OCI-LY7 (cell line): ENCODE measurements around the gene FAM107A. TPM values are rescaled to one million over a fixed set of nuclear protein-coding genes. Genes with fewer than 3 reads are reported as not detected.

Experiments used
- BruUV-seq: library from RNA; stranded (reverse); fragments of 400-500 nt; replicated peaks from 2 replicates; lab custom pipeline; 2021; lab: Mats Ljungman, UMichigan
- CTCF ChIA-PET: fragments of 300-600 bp; sonication (Branson Sonifier 250); formaldehyde crosslinking; loops from one replicate; lab custom pipeline; 2022; ENCODE audit warnings: antibody characterized with exemption; ENCODE audit not compliant: unreplicated experiment; lab: Charles Lee
- POLR2A ChIA-PET: fragments of 300-600 bp; sonication (Branson Sonifier 250); formaldehyde crosslinking; loops from one replicate; lab custom pipeline; 2022; ENCODE audit warnings: antibody characterized with exemption; lab: Charles Lee
- DNase-seq: peaks from one replicate; pipeline ENCODE4 v3.0.0-alpha.2; 2015; ENCODE audit warnings: low spot score
- H2AFZ ChIP-seq: fragments of 200-600 bp; sonication (generic), shearing (Covaris generic); 2 replicates; pipeline ENCODE4 v1.6.1; 2014; ENCODE audit warnings: mild to moderate bottlenecking, antibody characterized with exemption, low read length, moderate library complexity
- H3K27ac ChIP-seq: fragments of 200-600 bp; sonication (generic); 2 replicates; pipeline ENCODE4 v1.5.1; 2014; ENCODE audit warnings: mixed run types, low read depth, mild to moderate bottlenecking, moderate library complexity, low read length, inconsistent platforms; ENCODE audit not compliant: poor library complexity, severe bottlenecking
- H3K36me3 ChIP-seq: fragments of 200-600 bp; sonication (generic); 2 replicates; pipeline ENCODE4 v1.6.1; 2014; ENCODE audit warnings: mild to moderate bottlenecking, antibody characterized with exemption, low read length, moderate library complexity, mixed read lengths; ENCODE audit not compliant: insufficient read depth
- H3K4me1 ChIP-seq: fragments of 200-600 bp; sonication (generic); 2 replicates; pipeline ENCODE4 v1.5.1; 2014; ENCODE audit warnings: mild to moderate bottlenecking, low read length; ENCODE audit not compliant: insufficient read depth, poor library complexity, severe bottlenecking
- H3K4me2 ChIP-seq: fragments of 200-600 bp; sonication (generic); 2 replicates; pipeline ENCODE4 v1.6.1; 2014; ENCODE audit warnings: mild to moderate bottlenecking, low read length
- H3K4me3 ChIP-seq: fragments of 200-600 bp; sonication (generic); 2 replicates; pipeline ENCODE4 v1.5.1; 2014; ENCODE audit warnings: mild to moderate bottlenecking, low read depth, low read length; ENCODE audit not compliant: poor library complexity, severe bottlenecking
- H3K79me2 ChIP-seq: fragments of 200-600 bp; sonication (generic); 2 replicates; pipeline ENCODE4 v1.6.1; 2016; ENCODE audit warnings: low read depth, mild to moderate bottlenecking, low read length, moderate library complexity, mixed read lengths; ENCODE audit not compliant: insufficient read depth
- H3K9me2 ChIP-seq: fragments of 200-600 bp; sonication (generic); 2 replicates; pipeline ENCODE4 v1.6.1; 2016; ENCODE audit warnings: mild to moderate bottlenecking, low read length, mixed read lengths; ENCODE audit not compliant: insufficient read depth
- H3K9me3 ChIP-seq: fragments of 200-600 bp; sonication (generic); 2 replicates; pipeline ENCODE4 v1.6.1; 2014; ENCODE audit warnings: mild to moderate bottlenecking, mixed run types, low read length, mixed read lengths
- H4K20me1 ChIP-seq: fragments of 200-600 bp; sonication (generic); 2 replicates; pipeline ENCODE4 v1.6.1; 2014; ENCODE audit warnings: mild to moderate bottlenecking, antibody characterized with exemption, low read length, moderate library complexity, mixed read lengths; ENCODE audit not compliant: insufficient read depth
- EZH2phosphoT487 ChIP-seq: fragments of 200-600 bp; sonication (generic); IDR thresholded peaks from 2 replicates; pipeline ENCODE4 v1.6.1; 2018; ENCODE audit warnings: low read depth, borderline replicate concordance, mild to moderate bottlenecking, mixed run types, antibody characterized with exemption, low read length, moderate library complexity, mixed read lengths
- intact Hi-C: fragments of 100-400 bp; cut with micrococcal nuclease; formaldehyde crosslinking; loops from one replicate; pipeline ENCODE4 v1.10.0; 2022; ENCODE audit not compliant: unreplicated experiment
- total RNA-seq, 2 experiments: library from RNA; depleted of rRNA in 1 of 2; stranded (reverse); fragments of >200 nt in 1 of 2; shearing (Covaris generic) in 1 of 2; gene quantifications; 2 replicates each; pipeline ENCODE4 v1.2.3, GENCODE V29; 2014 to 2022
- TF ChIP-seq, protein P1 (sequence below): fragments of 200-600 bp; sonication (generic); conservative IDR thresholded peaks from 2 replicates; pipeline ENCODE4 v1.5.1; 2014; ENCODE audit warnings: mild to moderate bottlenecking, antibody characterized with exemption, low read length, moderate library complexity, mixed read lengths

FAM107A gene
- total RNA-seq, 2 experiments from 2014 or later: not detected

- Histone ChIP-seq H3K36me3 (no peaks in the 10 kb centered on the region), H3K4me2 (no peak overlapping the region), H3K4me1 (no peaks in the 10 kb centered on the region), H2AFZ (no peak overlapping the region), H4K20me1 (no peaks in the 10 kb centered on the region), H3K9me2 (no peaks in the 10 kb centered on the region), H3K4me3 (no peak overlapping the region), H3K9me3 (no peaks in the 10 kb centered on the region), H3K27ac (no peak overlapping the region), H3K79me2 (no peaks in the 10 kb centered on the region)
- no TSS peak for BruUV-seq
- DNase-seq: no peak
- intact Hi-C loops: no loop called here
- ChIA-PET POLR2A (interaction anchor here (0.6 to 1.1 kb wide), 2 partner anchors 13 to 228 kb away, joined by 3 to 5 read pairs; no protein-coding TSS in a partner anchor), CTCF (interaction anchor here (1.9 kb wide), 1 partner anchor 13 kb away, joined by 4 read pairs; no protein-coding TSS in a partner anchor)
- TF ChIP-seq, protein P1, sequence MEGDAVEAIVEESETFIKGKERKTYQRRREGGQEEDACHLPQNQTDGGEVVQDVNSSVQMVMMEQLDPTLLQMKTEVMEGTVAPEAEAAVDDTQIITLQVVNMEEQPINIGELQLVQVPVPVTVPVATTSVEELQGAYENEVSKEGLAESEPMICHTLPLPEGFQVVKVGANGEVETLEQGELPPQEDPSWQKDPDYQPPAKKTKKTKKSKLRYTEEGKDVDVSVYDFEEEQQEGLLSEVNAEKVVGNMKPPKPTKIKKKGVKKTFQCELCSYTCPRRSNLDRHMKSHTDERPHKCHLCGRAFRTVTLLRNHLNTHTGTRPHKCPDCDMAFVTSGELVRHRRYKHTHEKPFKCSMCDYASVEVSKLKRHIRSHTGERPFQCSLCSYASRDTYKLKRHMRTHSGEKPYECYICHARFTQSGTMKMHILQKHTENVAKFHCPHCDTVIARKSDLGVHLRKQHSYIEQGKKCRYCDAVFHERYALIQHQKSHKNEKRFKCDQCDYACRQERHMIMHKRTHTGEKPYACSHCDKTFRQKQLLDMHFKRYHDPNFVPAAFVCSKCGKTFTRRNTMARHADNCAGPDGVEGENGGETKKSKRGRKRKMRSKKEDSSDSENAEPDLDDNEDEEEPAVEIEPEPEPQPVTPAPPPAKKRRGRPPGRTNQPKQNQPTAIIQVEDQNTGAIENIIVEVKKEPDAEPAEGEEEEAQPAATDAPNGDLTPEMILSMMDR: no peak
- no peak for TF ChIP-seq EZH2phosphoT487
Observed at GRCh38 chr3:58617338-58617761, 40.2 kb upstream of the FAM107A start.

GRCh38 chr3:58613236-58614132 lies 36.3 kb upstream of the FAM107A start:
- DNase-seq: no peak
- Histone ChIP-seq H3K27ac (no peak overlapping the region), H3K4me1 (no peaks in the 10 kb centered on the region), H3K4me3 (no peak overlapping the region), H2AFZ (no peak overlapping the region), H3K36me3 (no peaks in the 10 kb centered on the region), H3K9me3 (no peaks in the 10 kb centered on the region), H4K20me1 (no peaks in the 10 kb centered on the region), H3K9me2 (no peaks in the 10 kb centered on the region), H3K79me2 (no peaks in the 10 kb centered on the region), H3K4me2 (no peak overlapping the region)
- ChIA-PET CTCF (no interaction called here), POLR2A (no interaction called here)
- no TSS peak for BruUV-seq
- intact Hi-C loops: no loop called here
- no peak for TF ChIP-seq EZH2phosphoT487
- TF ChIP-seq, protein P1: no peak

GRCh38 chr3:58612830-58613229 lies 35.6 kb upstream of the FAM107A start:
- no peaks in the 10 kb centered on the region for H3K9me3 ChIP-seq
- no peak overlapping the region for H3K4me2 ChIP-seq
- intact Hi-C loops: no loop called here
- H3K4me1 ChIP-seq: no peaks in the 10 kb centered on the region
- no peaks in the 10 kb centered on the region for H4K20me1 ChIP-seq
- no peak overlapping the region for H2AFZ ChIP-seq
- no peak for TF ChIP-seq EZH2phosphoT487
- TF ChIP-seq, protein P1: no peak
- ChIA-PET POLR2A (interaction anchor here (0.7 kb wide), 1 partner anchor 147 kb away, joined by 3 read pairs; no protein-coding TSS in a partner anchor), CTCF (no interaction called here)
- no peak overlapping the region for H3K27ac ChIP-seq
- DNase-seq: no peak
- H3K9me2 ChIP-seq: no peaks in the 10 kb centered on the region
- H3K36me3 ChIP-seq: no peaks in the 10 kb centered on the region
- no TSS peak for BruUV-seq
- no peaks in the 10 kb centered on the region for H3K79me2 ChIP-seq
- no peak overlapping the region for H3K4me3 ChIP-seq
